NCI-H1694 (cell line): ENCODE data around the gene ITFG1.

ENCODE experiments used
- DNase-seq: peaks from one replicate; lab custom pipeline; 2025; lab: John Stamatoyannopoulos, UW

The ITFG1 gene

DNA sequence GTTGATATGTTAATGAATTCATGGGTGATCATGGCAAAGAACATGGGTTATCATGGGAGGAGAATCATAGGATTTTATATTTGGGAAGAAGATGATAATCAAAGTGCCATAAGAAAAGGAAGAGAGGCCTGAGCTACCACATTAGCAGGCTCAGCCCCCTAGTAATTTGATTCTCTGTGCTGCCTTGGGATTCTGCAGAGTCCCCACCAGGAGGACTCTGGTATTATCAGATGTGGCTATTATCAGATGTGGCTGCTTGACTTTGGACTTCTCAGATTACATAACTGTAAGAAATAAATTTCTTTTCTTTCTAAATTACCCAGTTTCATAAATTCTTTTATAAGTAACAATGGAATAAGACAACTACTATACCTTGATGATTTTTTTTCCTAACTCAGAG lies 137.6 kb downstream of the ITFG1 start:
- DNase-seq, result no peak

DNA sequence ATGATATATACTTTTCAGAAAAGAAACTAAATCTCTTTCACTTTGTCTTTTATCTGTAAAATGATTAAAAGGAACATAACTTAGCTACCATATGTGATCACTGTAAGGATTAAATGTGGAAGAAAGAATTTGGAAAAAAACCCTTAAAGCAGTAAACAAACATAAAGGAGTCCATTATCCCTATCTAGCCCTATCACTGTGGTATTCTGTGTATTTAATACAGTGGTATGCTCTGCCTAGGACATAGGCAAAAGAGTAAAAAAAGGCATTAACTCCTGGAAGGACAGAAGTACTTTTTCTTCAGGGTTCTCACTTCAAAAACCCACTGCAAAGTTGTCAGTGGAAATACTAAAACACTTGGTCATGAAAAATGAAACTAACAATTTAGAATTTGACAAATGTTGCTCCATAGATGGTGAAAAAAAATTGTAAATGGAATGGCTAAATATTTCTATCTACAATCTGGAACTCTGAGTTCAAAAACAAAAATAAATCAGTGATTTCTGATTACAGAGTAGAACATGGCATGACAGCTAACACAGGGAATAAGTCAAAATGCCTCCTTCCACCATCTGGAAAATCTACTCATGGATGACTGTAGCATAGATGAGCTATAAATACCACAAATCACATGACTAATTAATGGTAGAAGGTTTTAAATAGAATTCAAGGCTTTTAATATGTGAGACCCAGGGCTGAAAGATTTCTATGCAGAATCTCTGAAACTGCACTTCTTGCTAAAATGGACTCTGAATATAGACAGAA lies 140.1 kb downstream of the ITFG1 start:
- peak; percentile 15 for DNase-seq

DNA sequence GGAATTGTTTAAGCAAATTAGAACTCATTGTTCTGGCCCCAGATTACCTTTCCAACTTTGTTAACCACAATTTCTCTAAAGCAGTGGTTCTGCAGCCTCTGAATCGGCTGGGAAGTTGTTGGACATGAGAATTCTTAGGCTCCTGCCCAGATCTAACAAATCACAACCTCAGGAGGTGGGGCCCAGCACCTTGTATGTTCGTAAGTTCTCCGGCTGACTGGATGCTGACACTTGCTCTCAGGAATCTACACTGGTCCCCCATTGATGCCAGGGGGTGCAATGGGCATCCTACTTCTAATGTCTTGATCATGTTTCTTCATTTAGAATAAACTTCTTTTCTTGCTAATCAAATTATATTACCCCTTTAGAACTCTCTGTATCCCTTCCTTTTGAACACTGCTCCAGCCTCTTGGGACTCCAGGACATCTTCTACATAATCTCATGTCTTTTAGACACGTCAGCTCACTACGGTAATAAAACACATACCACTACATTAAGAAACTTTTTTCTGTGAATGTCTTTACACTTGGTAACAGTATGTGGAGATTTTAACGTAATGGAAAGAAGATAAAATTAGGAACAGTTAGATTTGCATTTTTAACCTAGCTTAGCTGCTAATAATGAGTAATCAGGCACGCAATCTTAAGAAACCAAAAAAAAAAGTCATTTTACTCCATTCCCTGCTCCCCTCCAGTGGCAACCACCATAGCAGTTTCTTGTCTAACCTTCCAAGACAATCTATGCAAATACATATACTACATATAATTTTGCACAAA lies 143.2 kb downstream of the ITFG1 start:
- no peak for DNase-seq

DNA sequence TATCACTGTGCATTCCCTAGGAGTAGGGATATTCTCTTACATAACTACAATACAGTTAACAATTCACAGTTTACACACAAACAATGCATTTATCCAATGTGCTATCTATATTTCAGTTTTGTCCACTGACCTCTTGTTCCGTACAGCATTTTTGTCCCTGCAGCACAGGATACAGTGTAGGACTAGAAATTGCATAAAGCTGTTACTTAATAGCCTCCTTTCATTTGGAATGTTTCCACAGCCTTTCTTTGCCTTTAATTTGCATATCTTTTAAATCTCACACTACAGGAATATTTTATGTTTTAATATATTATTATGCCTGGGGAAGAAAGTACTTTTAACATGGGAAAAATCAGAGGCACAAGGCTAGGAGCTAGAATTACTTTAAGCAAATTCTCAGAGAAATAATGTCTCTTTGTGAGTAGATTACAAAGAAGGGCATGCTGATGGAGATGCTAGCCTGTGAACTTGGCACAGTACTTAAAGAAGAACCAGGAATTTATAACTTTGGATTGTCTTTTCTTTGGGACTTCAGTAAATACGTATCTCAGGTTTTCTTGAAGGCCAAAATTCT lies 144.3 kb downstream of the ITFG1 start:
- no peak for DNase-seq

DNA sequence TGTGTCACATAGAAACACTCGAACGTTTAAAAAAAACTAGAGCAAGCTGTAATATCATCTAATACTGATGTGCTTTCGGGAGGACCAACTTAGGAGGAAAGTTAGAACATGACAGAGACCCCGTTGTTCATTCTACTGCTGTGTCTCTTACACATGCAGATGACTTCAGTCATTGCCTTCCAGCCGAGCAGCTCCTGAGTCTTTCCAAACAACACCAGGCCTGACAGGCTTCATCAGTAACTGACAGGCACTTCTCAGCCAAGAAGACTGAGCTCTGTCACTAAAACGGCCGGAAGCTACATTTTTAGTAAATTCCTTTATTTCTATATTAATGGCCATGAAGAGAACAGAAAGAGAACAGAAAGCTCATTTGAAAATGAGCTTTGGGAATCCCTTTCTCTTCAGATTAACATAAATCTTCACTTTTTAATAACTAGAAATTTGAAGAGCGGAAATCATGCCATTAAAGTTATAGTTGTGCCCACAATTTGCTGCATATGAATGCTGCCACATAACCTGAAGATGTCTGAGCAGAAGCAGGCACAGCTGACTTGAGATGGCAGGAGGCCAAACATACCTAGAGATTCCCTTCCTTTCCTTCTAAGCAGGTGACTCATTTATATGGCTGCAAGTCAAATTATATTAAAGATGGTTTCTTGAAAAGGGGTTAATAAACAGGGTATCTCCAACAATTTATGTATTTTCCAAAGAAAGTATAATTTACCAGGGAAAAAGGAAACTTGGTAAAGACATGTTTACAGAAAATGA lies 148.9 kb downstream of the ITFG1 start:
- DNase-seq, result no peak

DNA sequence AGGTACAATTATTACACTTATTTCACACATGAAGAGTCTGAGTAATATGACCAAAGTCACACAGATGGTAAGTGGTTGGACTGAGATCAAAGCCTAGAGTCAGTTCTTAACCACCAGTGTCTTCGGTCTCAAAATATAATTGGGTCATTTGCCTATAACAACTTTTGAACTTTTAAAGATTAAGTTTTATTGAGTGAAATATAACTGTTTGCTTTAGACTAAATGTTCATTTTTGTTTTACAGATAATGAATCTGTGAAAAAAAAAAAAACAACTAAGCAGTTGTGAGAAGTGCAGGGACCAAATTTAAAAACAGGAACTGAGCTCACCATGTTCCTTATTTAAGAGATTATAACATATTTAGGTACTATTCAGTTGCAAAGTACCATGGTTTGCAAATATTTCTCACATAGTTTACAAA lies 150.1 kb downstream of the ITFG1 start:
- DNase-seq, result no peak

DNA sequence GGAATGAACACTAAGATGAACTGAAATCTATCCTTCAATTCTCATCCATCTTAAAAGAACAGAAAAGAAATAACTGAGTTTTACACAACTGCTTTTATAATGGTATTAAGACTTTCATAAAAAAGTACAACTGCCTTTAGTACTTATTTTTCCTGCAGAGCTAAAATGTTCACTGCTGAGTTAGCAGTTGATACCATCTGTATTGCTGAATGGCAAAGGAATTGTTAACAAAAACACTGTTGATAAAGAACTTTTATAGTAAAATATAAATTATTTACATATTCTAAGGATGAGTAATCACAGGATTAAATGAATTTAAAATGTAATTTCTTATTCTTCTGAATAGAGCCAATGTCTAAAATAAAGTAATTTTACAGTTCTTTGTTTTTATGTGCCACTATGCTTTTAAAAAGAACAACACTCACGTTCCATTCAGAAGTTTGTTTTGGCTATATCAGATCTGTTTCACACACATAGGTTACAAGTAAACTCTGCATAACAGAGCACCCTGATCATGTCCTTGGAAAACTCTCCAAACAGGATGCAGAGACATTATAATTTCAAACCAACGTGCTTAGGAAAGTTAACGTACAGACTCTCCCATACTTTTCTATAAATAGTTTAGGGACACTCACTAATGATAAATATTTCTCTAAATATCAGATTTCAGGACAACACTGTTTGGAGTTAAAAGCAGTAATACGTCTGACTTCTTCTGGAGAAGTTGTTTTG lies 151.1 kb downstream of the ITFG1 start:
- DNase-seq, result no peak

DNA sequence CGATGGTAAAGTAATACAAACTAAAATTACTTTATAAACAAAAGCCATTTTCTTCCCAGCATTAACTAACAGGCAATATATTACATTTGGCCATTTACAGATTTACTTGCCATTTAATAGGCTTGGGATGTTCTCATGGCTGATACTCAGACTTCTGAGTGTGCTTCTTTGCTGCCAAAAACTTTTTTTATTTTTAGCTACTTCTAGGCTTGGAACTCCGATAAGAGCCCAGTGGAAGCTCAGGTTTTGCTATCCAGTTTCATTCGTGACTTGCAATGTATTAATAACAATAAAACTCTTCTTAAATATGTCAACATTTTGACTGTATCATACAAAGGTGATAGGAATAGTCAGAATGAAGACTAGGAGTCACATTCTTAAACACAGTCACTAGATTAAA lies 152.3 kb downstream of the ITFG1 start:
- no peak for DNase-seq

DNA sequence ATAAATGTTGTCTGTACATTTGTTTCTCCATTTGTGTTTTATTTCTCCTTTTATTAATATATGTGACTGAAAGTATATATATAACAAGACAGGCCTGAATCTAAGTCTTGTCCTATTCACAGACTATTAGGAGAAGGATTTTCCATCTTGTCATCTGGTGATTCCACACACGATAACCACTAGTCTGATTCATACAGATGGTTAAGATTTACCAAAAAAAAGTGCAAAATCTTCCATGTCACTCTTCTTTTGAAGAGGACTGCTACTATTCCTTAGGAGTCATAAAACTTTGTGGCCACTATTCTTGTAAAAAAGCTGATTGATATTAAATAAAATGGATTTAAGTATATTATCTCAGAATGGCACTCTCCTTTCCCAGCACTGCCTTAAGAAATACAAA lies 156.3 kb downstream of the ITFG1 start:
- no peak for DNase-seq

DNA sequence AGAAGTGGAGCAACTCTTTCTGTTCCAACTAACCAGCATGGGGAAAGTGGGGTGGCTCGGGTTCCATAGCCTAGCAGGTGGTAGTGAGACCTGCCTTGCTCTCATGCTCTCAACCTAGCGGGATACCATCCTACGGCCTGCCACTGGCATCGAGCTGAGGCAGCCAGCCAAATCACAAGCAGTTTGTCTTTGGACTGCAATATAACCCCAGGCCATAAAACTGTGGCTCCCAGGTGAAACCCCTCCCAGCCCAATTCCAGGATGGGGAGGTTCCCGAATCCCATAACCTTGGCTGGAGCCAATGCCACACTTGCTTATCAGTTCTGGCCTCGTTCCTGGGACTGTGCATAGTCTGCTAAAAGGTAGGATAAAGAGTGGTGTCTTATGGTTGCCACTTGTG lies 161.3 kb downstream of the ITFG1 start:
- DNase-seq, result no peak

DNA sequence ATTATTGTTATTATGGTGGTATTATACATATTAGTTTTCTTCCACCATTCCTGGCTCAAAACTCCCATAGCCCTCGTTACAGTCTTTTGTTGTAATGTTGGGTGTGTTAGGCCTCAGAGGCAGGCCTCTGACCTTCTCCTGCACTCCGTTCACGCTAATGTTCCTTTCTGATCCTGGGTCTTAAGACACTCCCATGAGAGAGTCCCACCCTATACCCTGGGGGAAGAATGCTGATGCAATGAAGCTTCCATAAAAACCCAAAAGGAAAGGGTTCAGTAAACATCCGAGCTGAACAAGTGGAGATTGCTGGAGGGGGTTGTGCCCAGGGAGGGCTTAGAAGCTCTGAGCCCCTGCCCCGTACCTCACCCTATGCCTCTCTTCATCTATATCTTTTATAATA lies 175.9 kb downstream of the ITFG1 start:
- no peak for DNase-seq

DNA sequence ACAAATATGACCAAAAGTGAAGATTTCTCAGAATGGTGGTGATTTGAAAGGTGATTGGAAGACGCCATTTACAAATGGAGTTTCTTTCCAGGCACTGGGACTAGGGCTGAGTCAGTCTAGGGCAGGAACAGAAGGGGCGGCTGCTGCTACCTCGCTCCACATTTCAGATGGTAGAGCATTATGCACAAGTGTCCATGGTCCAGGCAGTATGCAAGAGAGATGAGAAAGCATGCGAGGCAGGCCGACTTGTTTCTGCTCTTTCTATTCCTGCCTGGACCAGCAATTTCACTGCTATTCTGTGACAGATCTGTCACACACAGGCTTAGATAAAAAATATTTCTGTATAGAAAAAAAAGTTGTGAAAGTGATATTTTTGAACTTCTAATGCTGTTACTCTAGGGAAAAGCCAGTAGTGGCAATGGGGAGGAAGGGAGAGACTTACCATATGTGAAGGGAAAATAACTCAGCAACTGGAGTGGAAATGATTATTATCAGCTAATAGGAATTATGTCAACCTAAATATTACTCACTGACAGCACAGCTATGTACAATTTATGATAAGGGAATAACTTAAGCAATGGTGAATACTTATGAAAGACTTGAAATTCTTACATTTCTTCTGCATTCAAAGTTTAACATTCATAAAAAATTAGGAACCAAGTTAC lies 182.4 kb downstream of the ITFG1 start:
- DNase-seq, result no peak

DNA sequence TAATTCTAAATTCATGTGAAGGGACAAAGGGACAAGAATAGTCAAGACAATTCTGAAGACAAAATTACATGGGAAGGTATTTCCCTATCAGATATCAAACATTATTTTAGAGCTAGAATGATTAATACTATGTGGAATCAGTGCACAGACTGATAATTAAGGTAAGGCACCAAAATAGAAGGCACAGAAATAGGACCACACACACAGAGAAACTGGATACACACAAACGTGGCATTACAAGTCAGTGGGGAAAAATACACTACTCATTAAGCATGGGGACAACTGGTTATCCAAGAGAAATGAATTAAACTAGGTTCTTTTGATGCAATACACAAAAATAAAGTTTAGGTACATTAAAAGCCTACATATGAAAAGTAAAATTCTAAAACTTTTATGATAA lies 184.3 kb downstream of the ITFG1 start:
- DNase-seq, result no peak

DNA sequence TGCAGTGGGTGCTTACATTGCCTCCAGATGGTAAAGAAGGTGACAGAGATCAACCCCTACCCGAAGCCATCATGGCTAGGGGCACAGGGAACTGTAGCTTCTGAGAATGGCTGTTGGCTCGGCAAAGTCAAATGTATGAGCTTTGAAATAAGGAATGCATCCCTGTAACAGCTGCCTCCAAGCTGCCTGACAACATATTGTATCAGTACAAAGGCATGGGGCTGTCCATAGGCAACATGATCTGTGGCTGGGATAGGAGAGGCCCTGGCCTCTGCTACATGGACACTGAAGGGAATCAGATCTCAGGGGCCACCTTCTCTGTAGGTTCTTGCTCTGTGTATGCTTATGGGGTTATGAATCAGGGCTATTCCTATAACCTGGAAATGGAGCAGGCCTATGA lies 197.9 kb downstream of the ITFG1 start:
- no peak for DNase-seq

DNA sequence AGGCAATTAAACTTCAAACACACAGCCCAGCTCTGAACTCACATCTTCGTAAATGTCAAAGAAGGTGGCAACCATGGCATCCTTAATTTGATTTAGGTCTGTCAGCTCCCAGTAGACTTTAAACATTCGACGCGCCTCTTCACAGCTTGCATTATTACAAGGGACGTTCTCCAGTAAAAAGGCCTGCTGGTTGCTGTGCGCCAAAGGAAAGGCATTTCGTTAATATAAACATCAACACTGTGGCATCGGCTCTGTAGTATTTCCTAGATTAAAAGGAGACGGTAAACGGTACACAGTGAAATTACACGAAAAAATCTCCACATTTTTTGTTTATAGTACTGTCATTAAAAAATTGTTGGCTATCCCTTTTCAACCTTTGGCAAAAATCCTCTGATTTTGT lies 200.4 kb downstream of the ITFG1 start:
- no peak for DNase-seq

DNA sequence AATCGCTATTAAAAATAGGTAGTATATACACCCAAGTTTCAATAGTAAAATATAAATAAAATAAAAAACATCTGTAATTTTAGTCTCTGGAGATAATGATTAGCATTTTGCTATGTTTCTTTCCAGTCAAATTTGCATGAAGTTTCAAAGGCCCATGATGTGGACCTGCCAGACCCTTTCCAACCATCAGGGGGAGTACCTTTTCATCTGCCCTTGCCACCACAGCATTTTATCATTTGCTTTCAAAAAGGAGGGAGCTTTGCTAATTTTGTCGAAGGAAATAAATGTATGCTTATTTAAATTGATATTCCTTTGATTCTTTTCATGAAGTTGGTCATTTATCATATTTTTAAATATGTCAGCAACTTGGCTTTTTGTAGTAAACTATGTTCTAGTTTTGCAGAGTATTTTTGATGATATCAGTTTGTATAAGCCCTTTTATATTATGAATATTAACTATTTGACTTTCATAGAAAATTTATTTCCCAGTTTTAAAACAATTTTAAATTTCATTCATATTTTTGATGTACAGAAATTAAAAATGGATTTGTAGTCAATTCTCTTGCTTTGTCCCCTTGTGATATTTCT lies 201.9 kb downstream of the ITFG1 start:
- peak; percentile 2 for DNase-seq

DNA sequence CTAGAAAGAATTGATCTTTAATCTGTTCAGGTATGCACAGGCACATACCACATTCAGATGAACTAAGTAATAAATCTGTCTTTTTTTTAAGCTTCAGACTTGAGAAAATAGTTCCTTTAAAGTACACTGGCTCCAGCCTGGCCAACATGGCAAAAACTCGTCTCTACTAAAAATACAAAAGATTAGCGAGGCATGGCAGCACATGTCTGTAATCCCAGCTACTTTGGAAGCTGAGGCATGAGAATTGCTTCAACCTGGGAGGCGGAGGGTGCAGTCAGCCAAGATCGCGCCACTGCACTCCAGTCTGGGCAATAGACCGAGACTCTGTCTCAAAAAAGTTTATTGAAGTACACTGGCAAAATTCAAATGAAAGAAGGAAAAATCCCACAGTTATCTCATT lies 206.1 kb downstream of the ITFG1 start:
- no peak for DNase-seq

DNA sequence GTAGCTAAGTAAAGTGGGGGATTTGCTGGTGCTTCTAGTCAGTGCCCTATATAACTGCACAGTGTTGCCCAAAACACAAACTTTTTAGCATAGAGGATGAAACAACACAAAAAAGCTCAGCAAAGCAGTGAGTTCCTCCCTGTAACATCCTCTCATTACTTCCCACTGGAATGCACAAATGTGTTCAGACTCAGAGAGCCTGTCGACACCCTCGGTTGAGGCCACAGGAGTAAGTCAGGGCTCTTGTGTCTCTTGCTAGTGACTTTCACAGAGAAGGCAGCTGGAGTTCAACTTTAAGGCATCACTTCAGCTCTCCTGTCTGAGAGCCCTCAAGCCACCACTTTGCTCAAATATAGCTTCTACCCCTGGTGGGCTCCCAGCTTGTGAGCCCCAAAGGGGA lies 209.9 kb downstream of the ITFG1 start:
- no peak for DNase-seq

DNA sequence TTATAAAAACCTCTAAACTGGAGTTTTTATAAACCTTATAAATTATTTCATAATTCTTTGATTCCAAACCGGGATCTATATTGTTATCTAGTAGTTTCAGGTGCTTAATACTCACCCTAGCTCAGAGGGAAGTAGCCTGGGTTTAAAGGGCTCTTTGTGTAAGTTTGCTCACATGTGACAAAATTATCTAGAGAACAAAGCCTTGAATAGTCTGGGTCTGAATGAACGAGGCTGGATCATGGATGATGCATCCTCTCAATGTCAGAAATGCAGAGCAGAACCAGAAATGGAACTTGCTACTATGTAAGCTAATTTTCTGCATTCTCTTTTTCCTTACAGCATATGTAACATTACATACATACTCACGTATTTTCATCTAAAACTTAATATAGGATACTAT lies 213.2 kb downstream of the ITFG1 start:
- DNase-seq, result no peak

DNA sequence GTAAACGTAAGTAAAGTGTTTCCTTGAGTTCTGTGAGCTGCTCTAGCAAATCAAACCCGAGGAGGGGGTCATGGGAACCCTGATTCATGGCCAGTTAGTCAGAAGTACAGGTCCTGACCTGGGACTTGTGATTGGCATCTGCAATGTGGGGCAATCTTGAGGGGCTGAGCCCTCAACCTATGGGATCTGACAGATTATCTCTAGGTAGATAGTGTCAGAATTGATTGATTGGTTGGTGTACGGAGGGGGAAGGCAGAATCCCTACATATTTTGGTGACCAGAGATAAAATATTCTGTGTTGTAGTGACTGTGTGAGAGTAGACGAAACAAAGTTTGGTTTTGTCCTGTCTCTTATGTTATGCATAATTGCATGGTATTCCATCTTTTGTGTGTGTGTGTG lies 216.7 kb downstream of the ITFG1 start:
- no peak for DNase-seq

DNA sequence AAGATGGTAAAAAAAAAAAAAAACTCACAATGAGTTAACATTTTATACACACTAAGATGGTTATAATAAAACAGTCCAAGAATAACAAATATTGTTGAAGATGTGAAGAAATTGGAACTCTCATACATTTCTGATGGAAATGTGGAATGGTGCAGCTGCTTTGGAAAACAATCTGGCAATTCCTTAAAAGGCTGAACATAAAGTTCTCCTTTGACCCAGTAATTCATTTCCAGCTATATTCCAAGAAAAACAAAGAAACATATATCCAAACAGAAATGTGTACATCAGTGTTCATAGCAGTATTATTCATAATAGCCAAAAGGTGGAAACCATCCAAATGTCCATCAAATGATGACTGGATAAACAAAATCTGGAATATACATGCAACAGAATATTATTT lies 219.8 kb downstream of the ITFG1 start:
- no peak for DNase-seq
